Keratinocyte (primary cell): ENCODE results near the gene DNM2. TPM values are rescaled to one million over a fixed set of nuclear protein-coding genes. Genes with fewer than 3 reads are reported as not detected.

Experiments used
- DNase-seq: peaks from one replicate; pipeline ENCODE4 v3.0.0-alpha.2; 2011; ENCODE audit warnings: low read depth, missing footprints, low spot score
- FAIRE-seq: peaks from 2 replicates; lab custom pipeline; 2011; peaks lifted over from hg19 to GRCh38; lab: Jason Lieb, UNC
- H2AFZ ChIP-seq: 2 replicates; pipeline ENCODE4 v1.6.0; 2012; ENCODE audit warnings: low read length, control low read depth, inconsistent platforms; ENCODE audit not compliant: control insufficient read depth
- H3K27ac ChIP-seq: 2 replicates; pipeline ENCODE4 v1.5.1; 2011; ENCODE audit warnings: low read length; ENCODE audit not compliant: control insufficient read depth, insufficient read depth
- H3K27me3 ChIP-seq: 3 replicates; pipeline ENCODE4 v1.6.0; 2011; ENCODE audit warnings: low read length; ENCODE audit not compliant: control insufficient read depth, insufficient read depth; ENCODE audit errors: extremely low read depth
- H3K36me3 ChIP-seq, 2 experiments: 2 replicates in 1 of 2; 3 replicates in 1 of 2; pipeline ENCODE4 v1.5.1; 2011; ENCODE audit warnings: low read length in 2 of 2, mild to moderate bottlenecking in 1 of 2; ENCODE audit not compliant: control insufficient read depth in 2 of 2, insufficient read depth in 2 of 2; ENCODE audit errors: extremely low read depth in 1 of 2
- H3K4me1 ChIP-seq: 3 replicates; pipeline ENCODE4 v1.5.1; 2011; ENCODE audit warnings: low read length; ENCODE audit not compliant: control insufficient read depth, insufficient read depth; ENCODE audit errors: extremely low read depth
- H3K4me2 ChIP-seq: 3 replicates; pipeline ENCODE4 v1.6.0; 2011; ENCODE audit warnings: low read depth, low read length; ENCODE audit not compliant: control insufficient read depth, insufficient read depth; ENCODE audit errors: extremely low read depth
- H3K4me3 ChIP-seq, 3 experiments: fragments of 200-600 bp in 1 of 3; sonication (generic) in 1 of 3; 2 replicates in 2 of 3; 3 replicates in 1 of 3; pipeline ENCODE4 v1.5.1; 2011 to 2016; ENCODE audit warnings: low read length in 3 of 3, mild to moderate bottlenecking in 3 of 3, control low read depth in 2 of 3, inconsistent platforms in 1 of 3, low read depth in 1 of 3, mixed read lengths in 1 of 3, mixed run types in 1 of 3, moderate library complexity in 1 of 3; ENCODE audit not compliant: control insufficient read depth in 2 of 3, insufficient read depth in 2 of 3; ENCODE audit errors: extremely low read depth in 1 of 3
- H3K79me2 ChIP-seq: 2 replicates; pipeline ENCODE4 v1.6.0; 2012; ENCODE audit warnings: low read length; ENCODE audit not compliant: control insufficient read depth, insufficient read depth
- H3K9ac ChIP-seq: 3 replicates; pipeline ENCODE4 v1.6.0; 2011; ENCODE audit warnings: low read length; ENCODE audit not compliant: control insufficient read depth, insufficient read depth; ENCODE audit errors: extremely low read depth
- H3K9me1 ChIP-seq: 3 replicates; pipeline ENCODE4 v1.6.0; 2011; ENCODE audit warnings: low read length; ENCODE audit not compliant: control insufficient read depth, insufficient read depth; ENCODE audit errors: extremely low read depth
- H3K9me3 ChIP-seq: 2 replicates; pipeline ENCODE4 v1.5.1; 2012; ENCODE audit warnings: low read depth, low read length; ENCODE audit not compliant: control insufficient read depth
- H4K20me1 ChIP-seq: 3 replicates; pipeline ENCODE4 v1.6.0; 2011; ENCODE audit warnings: low read length; ENCODE audit not compliant: control insufficient read depth, insufficient read depth; ENCODE audit errors: extremely low read depth
- CTCF ChIP-seq, 3 experiments: IDR thresholded peaks in 1 of 3; conservative IDR thresholded peaks in 1 of 3; optimal IDR thresholded peaks in 1 of 3; 2 replicates in 2 of 3; 3 replicates in 1 of 3; pipeline versions ENCODE3 to v1.5.1; 2011; ENCODE audit warnings: low read length in 3 of 3, mild to moderate bottlenecking in 3 of 3, moderate library complexity in 2 of 3, control low read depth in 1 of 3, inconsistent platforms in 1 of 3; ENCODE audit not compliant: insufficient read depth in 2 of 3; ENCODE audit errors: extremely low read depth in 1 of 3
- EZH2 ChIP-seq: IDR thresholded peaks from one replicate; pipeline ENCODE4 v1.6.1; 2012; ENCODE audit warnings: inconsistent platforms, mild to moderate bottlenecking, low read length, moderate library complexity
- dilution Hi-C: fragments of 300-500 bp; cut with MboI; formaldehyde crosslinking; loops from one replicate; pipeline ENCODE4 v1.7.0; 2020; ENCODE audit warnings: low sequenced_read_pairs; ENCODE audit not compliant: extremely low pct_ligation_motif_present
- polyA plus RNA-seq, 5 experiments: library from polyadenylated mRNA; depleted of rRNA in 3 of 5; stranded (reverse) in 3 of 5; stranded (forward) in 1 of 5; unstranded in 1 of 5; fragments of >200 nt; gene quantifications; 1 replicate in 1 of 5; 2 replicates in 3 of 5; 3 replicates in 1 of 5; pipeline versions ENCODE4 v1.2.1 to v1.2.3, GENCODE V29; 2011 to 2012; ENCODE audit warnings: missing spikeins in 2 of 5, low read depth in 1 of 5, low replicate concordance in 1 of 5

Gene DNM2
- polyA plus RNA-seq, 1 donor (not counting 4 experiments of a cell fraction or from before 2014, with no cell fraction given) = 60.1 TPM

- FAIRE-seq (no peak), DNase-seq (no peak)
- dilution Hi-C loops = no loop called here
- TF ChIP-seq EZH2 = no peak
- no peak for TF ChIP-seq CTCF (optimal IDR thresholded peaks at IDR 0.05 in 1 of 3, IDR thresholded peaks at IDR 0.05 in 1 of 3, conservative IDR thresholded peaks at IDR 0.05 in 1 of 3; ENCODE audit: extremely low read depth in 1 of 3, insufficient read depth in 2 of 3, low read length in 3 of 3)
- Histone ChIP-seq H3K4me1 (peaks cover 10% of the 10 kb centered on the region), H3K9me3 (no peaks in the 10 kb centered on the region), H3K79me2 (peaks cover 5% of the 10 kb centered on the region), H3K4me3 (no peak overlapping the region), H3K27me3 (no peaks in the 10 kb centered on the region), H3K9me1 (no peaks in the 10 kb centered on the region), H2AFZ (no peak overlapping the region), H3K4me2 (no peak overlapping the region), H3K36me3 (peaks cover 40 to 46% of the 10 kb centered on the region in 2 experiments), H3K9ac (no peak overlapping the region), H3K27ac (no peak overlapping the region), H4K20me1 (peaks cover 22% of the 10 kb centered on the region)
Measured at GRCh38 chr19:10691883-10692282, 26.0 kb upstream of the DNM2 start.

GRCh38 chr19:10692673-10693264 is 25.1 kb upstream of the DNM2 start:
- Histone ChIP-seq H3K9me1 (no peaks in the 10 kb centered on the region), H3K79me2 (peaks cover 5% of the 10 kb centered on the region), H4K20me1 (peaks cover 22% of the 10 kb centered on the region), H3K36me3 (peaks cover 35 to 40% of the 10 kb centered on the region in 2 experiments), H2AFZ (no peak overlapping the region), H3K4me1 (peaks cover 10% of the 10 kb centered on the region), H3K27me3 (no peaks in the 10 kb centered on the region), H3K9ac (no peak overlapping the region), H3K27ac (no peak overlapping the region), H3K9me3 (no peaks in the 10 kb centered on the region), H3K4me3 (no peak overlapping the region), H3K4me2 (no peak overlapping the region)
- TF ChIP-seq CTCF (optimal IDR thresholded peaks at IDR 0.05 in 1 of 3, IDR thresholded peaks at IDR 0.05 in 1 of 3, conservative IDR thresholded peaks at IDR 0.05 in 1 of 3; ENCODE audit: extremely low read depth in 1 of 3, insufficient read depth in 2 of 3, low read length in 3 of 3) (no peak), EZH2 (no peak)
- dilution Hi-C loops = no loop called here
- no peak for DNase-seq
- FAIRE-seq = no peak
